K562 (cell line): ENCODE measurements around the gene ST6GAL1. TPM values are rescaled to one million over a fixed set of nuclear protein-coding genes. Genes with fewer than 3 reads are reported as not detected.

ENCODE experiments used
- ATAC-seq: fragments of 200-7000 bp; cut with Tn5 transposase; 3 replicates; pipeline ENCODE4 v1.9.1; 2020; ENCODE audit warnings: moderate library complexity
- BruUV-seq: library from RNA; stranded (reverse); fragments of 400-500 nt; replicated peaks from 2 replicates; lab custom pipeline; 2021; lab: Mats Ljungman, UMichigan
- CTCF ChIA-PET: fragments of 300-600 bp; formaldehyde crosslinking; extraction: SDS; loops from one replicate; lab custom pipeline; 2021; ENCODE audit warnings: low intra/inter-chr PET ratio; lab: Yijun Ruan, JAX
- POLR2A ChIA-PET: fragments of 300-600, 350-650 bp; sonication (Branson Sonifier 250); formaldehyde crosslinking; extraction: SDS; loops from one replicate; lab custom pipeline; 2021; ENCODE audit warnings: antibody characterized with exemption, inconsistent platforms; lab: Yijun Ruan, JAX
- DNase-seq, 4 experiments: peaks; one replicate each; pipeline versions ENCODE4 v3.0.0 to v3.0.0-alpha.2; 2011 to 2018; ENCODE audit warnings: low spot score in 3 of 4, mixed read lengths in 3 of 4; ENCODE audit errors: extremely low read depth in 1 of 4
- FAIRE-seq: peaks from 2 replicates; lab custom pipeline; 2011; peaks lifted over from hg19 to GRCh38; lab: Jason Lieb, UNC
- H2AFZ ChIP-seq: 2 replicates; pipeline ENCODE4 v1.6.0; 2011; ENCODE audit warnings: low read depth, low read length, control low read depth, inconsistent platforms
- H3K27ac ChIP-seq: fragments of 200-600 bp; 3 replicates; pipeline ENCODE4 v1.8.0; 2011; ENCODE audit warnings: low read depth, mild to moderate bottlenecking, control low read depth, inconsistent platforms, low read length, moderate library complexity, mixed read lengths; ENCODE audit errors: extremely low read depth
- H3K27me3 ChIP-seq, 2 experiments: fragments of 300-600 bp in 1 of 2; 2 replicates in 1 of 2; 3 replicates in 1 of 2; pipeline versions ENCODE4 v1.6.0 to v1.8.0; 2011; ENCODE audit warnings: inconsistent platforms in 2 of 2, low read length in 2 of 2, mild to moderate bottlenecking in 1 of 2, mixed read lengths in 1 of 2, moderate library complexity in 1 of 2; ENCODE audit not compliant: control insufficient read depth in 2 of 2, insufficient read depth in 2 of 2
- H3K36me3 ChIP-seq: fragments of 300-600 bp; 3 replicates; pipeline ENCODE4 v1.8.0; 2011; ENCODE audit warnings: mild to moderate bottlenecking, low read length, inconsistent platforms; ENCODE audit not compliant: control insufficient read depth, insufficient read depth
- H3K4me1 ChIP-seq, 2 experiments: fragments of 200-600 bp in 1 of 2; replicated peaks in 1 of 2; 2 replicates in 1 of 2; 3 replicates in 1 of 2; pipeline versions ENCODE4 v1.5.1 to v1.8.0; 2011; ENCODE audit warnings: inconsistent platforms in 2 of 2, low read length in 2 of 2, mild to moderate bottlenecking in 1 of 2, mixed read lengths in 1 of 2, moderate library complexity in 1 of 2; ENCODE audit not compliant: control insufficient read depth in 2 of 2, insufficient read depth in 2 of 2
- H3K4me2 ChIP-seq: 2 replicates; pipeline ENCODE4 v1.6.1; 2011; ENCODE audit warnings: low read length, control low read depth, inconsistent platforms, mixed read lengths; ENCODE audit not compliant: insufficient read depth
- H3K4me3 ChIP-seq: fragments of 200-600 bp; sonication (generic), shearing (Covaris generic); 2 replicates; pipeline ENCODE4 v1.5.1; 2016; ENCODE audit warnings: control low read depth, inconsistent platforms
- H3K79me2 ChIP-seq: fragments of 200-600 bp; 3 replicates; pipeline ENCODE4 v1.8.0; 2011; ENCODE audit warnings: low read length, inconsistent platforms; ENCODE audit not compliant: control insufficient read depth, insufficient read depth
- H3K9ac ChIP-seq, 2 experiments: 2 replicates each; pipeline versions ENCODE4 v1.6.0 to v1.6.1; 2011; ENCODE audit warnings: low read depth in 2 of 2, low read length in 2 of 2, control low read depth in 1 of 2, inconsistent platforms in 1 of 2, mild to moderate bottlenecking in 1 of 2, mixed read lengths in 1 of 2; ENCODE audit not compliant: insufficient read depth in 1 of 2
- H3K9me1 ChIP-seq: one replicate; pipeline ENCODE4 v1.6.0; 2011; ENCODE audit warnings: inconsistent platforms, mild to moderate bottlenecking, low read length, moderate library complexity; ENCODE audit not compliant: control insufficient read depth, insufficient read depth
- H3K9me3 ChIP-seq: replicated peaks from 2 replicates; pipeline ENCODE4 v1.5.1; 2011; ENCODE audit warnings: low read depth, low read length, inconsistent platforms; ENCODE audit not compliant: control insufficient read depth, insufficient read depth
- H4K20me1 ChIP-seq: replicated peaks from 2 replicates; pipeline ENCODE4 v1.6.1; 2011; ENCODE audit warnings: low read length, inconsistent platforms, mixed read lengths; ENCODE audit not compliant: control insufficient read depth, insufficient read depth
- BDP1 ChIP-seq: IDR thresholded peaks from 3 replicates; pipeline ENCODE4 v1.6.1; 2011; ENCODE audit not compliant: insufficient read length, insufficient read depth
- CEBPB ChIP-seq: fragments of 450-650 bp; IDR thresholded peaks from 2 replicates; pipeline ENCODE4 v1.6.1; 2016; ENCODE audit warnings: missing genetic modification characterization, missing compliant biosample characterization
- ELF1 ChIP-seq: fragments of 200-800 bp; sonication (Bioruptor generic); IDR thresholded peaks from 2 replicates; pipeline ENCODE4 v1.6.1; 2016; ENCODE audit warnings: missing genetic modification characterization, missing compliant biosample characterization
- EP400 ChIP-seq: fragments of 450-650 bp; IDR thresholded peaks from 2 replicates; pipeline ENCODE4 v1.6.1; 2017; ENCODE audit warnings: antibody characterized with exemption, mild to moderate bottlenecking, moderate library complexity
- FOXA1 ChIP-seq: fragments of 450-650 bp; IDR thresholded peaks from 2 replicates; pipeline ENCODE4 v1.6.1; 2016; ENCODE audit warnings: mild to moderate bottlenecking, borderline replicate concordance
- HDAC2 ChIP-seq: fragments of 450-650 bp; IDR thresholded peaks from 2 replicates; pipeline ENCODE4 v1.6.1; 2016; ENCODE audit warnings: mild to moderate bottlenecking
- KLF10 ChIP-seq: fragments of 250-450 bp; sonication (Bioruptor Pico); IDR thresholded peaks from 2 replicates; pipeline ENCODE4 v1.6.1; 2021; ENCODE audit warnings: matching md5 sums
- MITF ChIP-seq: IDR thresholded peaks from 2 replicates; pipeline ENCODE4 v1.6.1; 2014; ENCODE audit warnings: antibody characterized with exemption
- NCOA1 ChIP-seq: fragments of 450-650 bp; IDR thresholded peaks from 2 replicates; pipeline ENCODE4 v1.6.1; 2016; ENCODE audit warnings: low read depth
- PCBP1 ChIP-seq: fragments of 200-400 bp; formaldehyde crosslinking; IDR thresholded peaks from 2 replicates; pipeline ENCODE4 v1.6.1; 2018; ENCODE audit warnings: mild to moderate bottlenecking, low read depth, low read length; ENCODE audit not compliant: poor library complexity, severe bottlenecking
- PHB ChIP-seq: fragments of 250-450 bp; sonication (Bioruptor Pico); IDR thresholded peaks from 2 replicates; pipeline ENCODE4 v1.5.0; 2021
- PKNOX1 ChIP-seq: fragments of 450-650 bp; IDR thresholded peaks from 2 replicates; pipeline ENCODE4 v1.6.1; 2016
- POLR2AphosphoS5 ChIP-seq: IDR thresholded peaks from 2 replicates; pipeline ENCODE4 v1.6.1; 2011; ENCODE audit warnings: mild to moderate bottlenecking, low read depth, low read length, moderate library complexity; ENCODE audit not compliant: control insufficient read depth, insufficient read depth
- RBM39 ChIP-seq: fragments of 200-400 bp; formaldehyde crosslinking; optimal IDR thresholded peaks from 2 replicates; pipeline ENCODE3; 2018; ENCODE audit warnings: low read depth, low read length
- SOX6 ChIP-seq: fragments of 450-650 bp; IDR thresholded peaks from 2 replicates; pipeline ENCODE4 v1.6.1; 2014; ENCODE audit warnings: mild to moderate bottlenecking
- ZFP30 ChIP-seq: fragments of 250-450 bp; sonication (Bioruptor Pico); IDR thresholded peaks from 2 replicates; pipeline ENCODE4 v1.8.0; 2022; ENCODE audit warnings: moderate library complexity, mild to moderate bottlenecking, inconsistent platforms, borderline replicate concordance
- ZNF212 ChIP-seq: fragments of 450-650 bp; formaldehyde crosslinking; IDR thresholded peaks from 2 replicates; pipeline ENCODE4 v1.4.0; 2020; ENCODE audit warnings: mild to moderate bottlenecking
- WGBS: fragments of 100-300 bp; shearing (Covaris generic); methylation state at CpG from one replicate; pipeline ENCODE4 v1.1.6; 2016; ENCODE audit warnings: low coverage, mixed read lengths; ENCODE audit not compliant: insufficient coverage; ENCODE audit errors: missing lambda C conversion rate; 5-methylcytosine and 5-hydroxymethylcytosine counted together
- in situ Hi-C: fragments of 300-500 bp; cut with MboI; formaldehyde crosslinking; loops from 4 replicates; pipeline ENCODE4 v1.15.0; 2018; ENCODE audit warnings: inconsistent platforms, mixed read lengths
- intact Hi-C: fragments of 100-400 bp; cut with micrococcal nuclease; formaldehyde crosslinking; loops from 2 replicates; pipeline ENCODE4 v1.14.2; 2022
- polyA plus RNA-seq, 8 experiments: library from polyadenylated mRNA; depleted of rRNA in 4 of 8; stranded (reverse) in 5 of 8; unstranded in 3 of 8; fragments of >200 nt; fragmentation: Nextera tagmentation in 2 of 8; fragmentation: Illumina TruSeq in 1 of 8; extraction: Ambion mirVana in 2 of 8; extraction: Trizol in 1 of 8; gene quantifications; 2 replicates each; pipeline versions ENCODE4 v1.2.1 to v1.2.3, GENCODE V29; 2011 to 2014; ENCODE audit warnings: inconsistent platforms in 1 of 8, missing spikeins in 1 of 8
- total RNA-seq, 7 experiments: library from RNA; depleted of rRNA in 6 of 7; stranded (reverse); fragments of >200 nt in 6 of 7; fragmentation: Illumina TruSeq in 2 of 7; extraction: Trizol in 2 of 7; gene quantifications; 2 replicates each; pipeline versions ENCODE4 v1.2.1 to v1.2.3, GENCODE V29; 2011 to 2021; ENCODE audit warnings: low replicate concordance in 1 of 7

The ST6GAL1 gene
- total and polyA plus RNA-seq, 9 of the 15 experiments (the other 6 are each of a cell fraction or from before 2014, with no cell fraction given) = 31.9 to 145 (median 71.0) TPM

GRCh38 chr3:187098923-187099512 is 168.7 kb downstream of the ST6GAL1 start (continued):
- TF ChIP-seq CEBPB (tag) = 0 out of 2 replicates have a peak, but pooled peaks have one; percentile 37
- TF ChIP-seq ZNF212 (CRISPR knock-in tag) = no peak
- TF ChIP-seq HDAC2 = peak; percentile 96
- no peak for TF ChIP-seq BDP1
- TF ChIP-seq NCOA1 = 0 out of 2 replicates have a peak, but pooled peaks have one; percentile 26
- no peak for TF ChIP-seq PHB (CRISPR knock-in tag)
- peak; percentile 82 for TF ChIP-seq SOX6
- TF ChIP-seq RBM39 = no peak
- TF ChIP-seq, all 486 proteins: peak for 57

GRCh38 chr3:187101184-187102072 is 171.1 kb downstream of the ST6GAL1 start:
- in situ Hi-C loops (no loop called here), intact Hi-C loops (loop anchor here (1.0 to 5.0 kb wide), 2 partner anchors 19 to 114 kb away; no protein-coding TSS in a partner anchor)
- H4K20me1 ChIP-seq = no peaks in the 10 kb centered on the region
- peak overlapping the region in 1 of 2 experiments; percentile 73; a peak in 1 of 4 replicates for H3K9ac ChIP-seq
- POLR2A ChIA-PET = interaction anchor here (0.5 to 1.7 kb wide), 6 partner anchors 12 to 318 kb away, joined by 3 to 9 read pairs (median 5); partner anchors contain the start of gene EIF4A2
- CTCF ChIA-PET = no interaction called here
- no peaks in the 10 kb centered on the region for H3K36me3 ChIP-seq
- no TSS peak for BruUV-seq
- H3K4me1 ChIP-seq = peaks cover 10 to 16% of the 10 kb centered on the region in 2 experiments
- H3K27me3 ChIP-seq = no peaks in the 10 kb centered on the region
- DNase-seq (peak; percentile 42 to 76 (median 59)), ATAC-seq (peak; percentile 90), FAIRE-seq (peak; percentile 89)
- H3K4me3 ChIP-seq = no peak overlapping the region
- H3K79me2 ChIP-seq = no peaks in the 10 kb centered on the region
- peak overlapping the region; percentile 68 for H2AFZ ChIP-seq
- H3K4me2 ChIP-seq = peak overlapping the region; percentile 70
- H3K27ac ChIP-seq = no peak overlapping the region
- H3K9me1 ChIP-seq = no peaks in the 10 kb centered on the region
- no peaks in the 10 kb centered on the region for H3K9me3 ChIP-seq
- WGBS = 0% methylated on average over 9 of the region's 9 CpGs
- TF ChIP-seq FOXA1 (no peak), POLR2AphosphoS5 (no peak; the same call in 1 of the 2 replicates), MITF (no peak), PCBP1 (no peak), ZFP30 (no peak), ELF1 (tag) (no peak), PKNOX1 (peak; percentile 72), EP400 (no peak), KLF10 (CRISPR knock-in tag) (no peak)
